Body of pancreas (tissue), 4 donors: ENCODE measurements around the gene SMAD5.

Experiments
- CTCF ChIP-seq, 7 experiments: fragments of 450-650 bp in 4 of 7; fragments of 200-600 bp in 3 of 7; sonication (generic) in 3 of 7; IDR thresholded peaks; one replicate each; pipeline ENCODE4 v1.5.1; 2016 to 2019; ENCODE audit warnings: antibody characterized with exemption in 7 of 7
- POLR2A ChIP-seq, 3 donors: fragments of 450-650 bp; IDR thresholded peaks; one replicate each; pipeline ENCODE4 v1.6.1; 2016; ENCODE audit warnings: antibody characterized with exemption in 3 of 3, mild to moderate bottlenecking in 2 of 3

DNA sequence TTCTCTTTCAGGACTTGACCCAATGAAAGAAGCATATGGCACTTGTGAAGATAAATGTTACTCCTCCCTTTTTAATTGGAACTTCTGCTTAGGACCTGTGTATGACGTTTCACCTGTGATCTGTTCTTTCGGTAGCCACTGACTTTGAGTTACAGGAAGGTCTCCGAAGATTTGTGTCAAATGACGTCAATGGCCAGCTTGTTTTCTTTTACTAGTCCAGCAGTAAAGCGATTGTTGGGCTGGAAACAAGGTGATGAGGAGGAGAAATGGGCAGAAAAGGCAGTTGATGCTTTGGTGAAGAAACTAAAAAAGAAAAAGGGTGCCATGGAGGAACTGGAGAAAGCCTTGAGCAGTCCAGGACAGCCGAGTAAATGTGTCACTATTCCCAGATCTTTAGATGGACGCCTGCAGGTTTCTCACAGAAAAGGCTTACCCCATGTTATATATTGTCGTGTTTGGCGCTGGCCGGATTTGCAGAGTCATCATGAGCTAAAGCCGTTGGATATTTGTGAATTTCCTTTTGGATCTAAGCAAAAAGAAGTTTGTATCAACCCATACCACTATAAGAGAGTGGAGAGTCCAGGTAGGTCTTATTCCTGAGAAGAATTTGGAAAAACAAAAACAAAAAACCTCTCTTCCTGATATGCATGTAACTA lies 21.1 kb downstream of the SMAD5 start:
- TF ChIP-seq CTCF (IDR thresholded peaks at IDR 0.05) (no peak), POLR2A (IDR thresholded peaks at IDR 0.05) (no peak)
